ENCODE data around the gene DONSON. TPM values are rescaled to one million over a fixed set of nuclear protein-coding genes. Genes with fewer than 3 reads are reported as not detected.

DONSON gene
- total RNA-seq, 1 experiment from 2014 or later = 35.3 TPM

DNA sequence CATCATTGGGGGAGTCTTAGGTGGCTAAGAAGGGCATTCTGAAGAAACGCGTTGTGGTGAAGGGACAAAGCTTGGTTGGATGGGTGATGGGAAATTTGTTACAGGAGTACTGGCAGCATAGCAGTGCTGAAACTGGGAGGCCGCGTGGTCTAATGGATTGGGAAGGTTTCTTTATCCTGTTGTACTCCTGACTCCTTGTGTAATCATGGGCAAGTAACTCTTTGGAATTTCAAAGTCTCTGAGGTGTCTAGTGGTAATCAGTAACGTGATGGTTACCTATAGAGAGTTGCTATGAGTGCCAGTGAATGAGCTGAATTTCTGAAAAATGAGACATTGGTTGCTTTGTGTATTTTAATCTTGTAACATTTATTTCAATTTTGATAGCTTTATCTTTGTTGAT lies 18.5 kb downstream of the DONSON start:
- Histone ChIP-seq H2BK12ac (ENCODE audit: insufficient read length, low read depth, low read length) (no peak overlapping the region), H2AK5ac (ENCODE audit: insufficient read length, low read length) (no peak overlapping the region), H4K20me1 (ENCODE audit: control insufficient read depth, insufficient read depth, insufficient read length) (no peaks in the 10 kb centered on the region), H2BK15ac (ENCODE audit: low read depth, low read length) (no peak overlapping the region), H3K14ac (ENCODE audit: insufficient read depth, low read length) (no peak overlapping the region), H3K9ac (ENCODE audit: extremely low read depth, insufficient read length, low read length) (no peak overlapping the region), H3K23me2 (ENCODE audit: insufficient read length, low read depth, low read length, poor library complexity, severe bottlenecking) (no peaks in the 10 kb centered on the region), H3K4me1 (ENCODE audit: insufficient read depth, low read length) (no peaks in the 10 kb centered on the region), H3K9me3 (ENCODE audit: control insufficient read depth, low read depth, low read length) (no peaks in the 10 kb centered on the region), H3K27me3 (ENCODE audit: insufficient read depth, low read length) (no peaks in the 10 kb centered on the region), H2AFZ (ENCODE audit: low read length) (no peak overlapping the region), H3T11ph (ENCODE audit: low read length) (no peak overlapping the region), H4K91ac (ENCODE audit: insufficient read length, low read depth, low read length) (no peak overlapping the region), H3K56ac (ENCODE audit: insufficient read length, low read depth, low read length) (no peak overlapping the region), H3K4me2 (ENCODE audit: insufficient read depth, insufficient read length, low read length) (no peak overlapping the region), H2BK120ac (ENCODE audit: low read depth, low read length, poor library complexity, severe bottlenecking) (no peak overlapping the region), H3K18ac (ENCODE audit: insufficient read length, low read depth, low read length) (no peak overlapping the region), H3K23ac (ENCODE audit: insufficient read length, low read depth, low read length) (no peak overlapping the region), H3K27ac (ENCODE audit: insufficient read length, low read depth, low read length) (no peak overlapping the region), H2BK5ac (ENCODE audit: insufficient read length, low read length) (no peak overlapping the region), H3K79me2 (ENCODE audit: insufficient read depth, low read length) (no peaks in the 10 kb centered on the region), H3K79me1 (ENCODE audit: insufficient read depth, low read depth, low read length, poor library complexity, severe bottlenecking) (no peaks in the 10 kb centered on the region), H3K4ac (ENCODE audit: low read depth, low read length) (no peak overlapping the region), H4K8ac (replicated peaks; ENCODE audit: insufficient read length, low read depth, low read length) (no peak overlapping the region), H4K5ac (ENCODE audit: insufficient read length, low read depth, low read length) (no peak overlapping the region), H2BK20ac (ENCODE audit: low read depth, low read length, poor library complexity, severe bottlenecking) (no peak overlapping the region)
- peak overlapping the region; percentile 7 to 54 (median 49); a peak in 5 of 7 replicates for H3K27ac Mint-ChIP-seq
- H3K36me3 Mint-ChIP-seq (ENCODE audit: insufficient read depth in 1 of 3, low read depth in 3 of 3) = peaks cover 31 to 70% (median 64%) of the 10 kb centered on the region in 3 experiments; a peak in 6 of 7 replicates
- H3K4me1 Mint-ChIP-seq = no peaks in the 10 kb centered on the region
- no peak overlapping the region for H3K4me3 Mint-ChIP-seq
- H3K9me3 Mint-ChIP-seq = no peaks in the 10 kb centered on the region
- DNase-seq = no peak
- no CpG with 5 or more reads among the region's 5 CpGs for WGBS (ENCODE audit: extremely low coverage, insufficient read length, low lambda C conversion rate)
- TF ChIP-seq, protein P1, sequence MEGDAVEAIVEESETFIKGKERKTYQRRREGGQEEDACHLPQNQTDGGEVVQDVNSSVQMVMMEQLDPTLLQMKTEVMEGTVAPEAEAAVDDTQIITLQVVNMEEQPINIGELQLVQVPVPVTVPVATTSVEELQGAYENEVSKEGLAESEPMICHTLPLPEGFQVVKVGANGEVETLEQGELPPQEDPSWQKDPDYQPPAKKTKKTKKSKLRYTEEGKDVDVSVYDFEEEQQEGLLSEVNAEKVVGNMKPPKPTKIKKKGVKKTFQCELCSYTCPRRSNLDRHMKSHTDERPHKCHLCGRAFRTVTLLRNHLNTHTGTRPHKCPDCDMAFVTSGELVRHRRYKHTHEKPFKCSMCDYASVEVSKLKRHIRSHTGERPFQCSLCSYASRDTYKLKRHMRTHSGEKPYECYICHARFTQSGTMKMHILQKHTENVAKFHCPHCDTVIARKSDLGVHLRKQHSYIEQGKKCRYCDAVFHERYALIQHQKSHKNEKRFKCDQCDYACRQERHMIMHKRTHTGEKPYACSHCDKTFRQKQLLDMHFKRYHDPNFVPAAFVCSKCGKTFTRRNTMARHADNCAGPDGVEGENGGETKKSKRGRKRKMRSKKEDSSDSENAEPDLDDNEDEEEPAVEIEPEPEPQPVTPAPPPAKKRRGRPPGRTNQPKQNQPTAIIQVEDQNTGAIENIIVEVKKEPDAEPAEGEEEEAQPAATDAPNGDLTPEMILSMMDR (conservative IDR thresholded peaks at IDR 0.05) = no peak
- no peaks in the 10 kb centered on the region for H3K27me3 Mint-ChIP-seq (ENCODE audit: low read depth)

Data from H9 (cell line).